Trophoblast cell (in vitro differentiated cells and primary cell): ENCODE data around the gene KIF18B.

Experiments used
- DNase-seq, 2 donors: peaks; one replicate each; pipeline ENCODE4 v3.0.0-alpha.2; 2016
- H2AFZ ChIP-seq: 2 replicates; pipeline ENCODE4 v1.6.1; 2013; ENCODE audit warnings: low read length, moderate library complexity, mild to moderate bottlenecking; ENCODE audit not compliant: insufficient read depth, poor library complexity
- H2AK5ac ChIP-seq: 2 replicates; pipeline ENCODE4 v1.6.1; 2013; ENCODE audit warnings: mild to moderate bottlenecking, low read length
- H2BK120ac ChIP-seq: 2 replicates; pipeline ENCODE4 v1.6.1; 2013; ENCODE audit warnings: low read length, mild to moderate bottlenecking, moderate library complexity; ENCODE audit not compliant: insufficient read depth, poor library complexity
- H2BK12ac ChIP-seq: 2 replicates; pipeline ENCODE4 v1.6.1; 2013; ENCODE audit warnings: mild to moderate bottlenecking, low read length, moderate library complexity
- H2BK5ac ChIP-seq: 2 replicates; pipeline ENCODE4 v1.6.1; 2013; ENCODE audit warnings: low read length, low read depth, moderate library complexity, mild to moderate bottlenecking; ENCODE audit not compliant: poor library complexity
- H3K14ac ChIP-seq: 2 replicates; pipeline ENCODE4 v1.6.1; 2013; ENCODE audit warnings: mild to moderate bottlenecking, low read length
- H3K18ac ChIP-seq: 2 replicates; pipeline ENCODE4 v1.6.1; 2013; ENCODE audit warnings: mild to moderate bottlenecking, low read length
- H3K23ac ChIP-seq: 2 replicates; pipeline ENCODE4 v1.6.1; 2013; ENCODE audit warnings: low read length
- H3K27ac ChIP-seq: 2 replicates; pipeline ENCODE4 v1.5.1; 2013; ENCODE audit warnings: low read depth, mild to moderate bottlenecking, inconsistent platforms, low read length, moderate library complexity
- H3K27me3 ChIP-seq: 2 replicates; pipeline ENCODE4 v1.6.1; 2013; ENCODE audit warnings: inconsistent platforms, mild to moderate bottlenecking, low read length, moderate library complexity; ENCODE audit not compliant: insufficient read depth
- H3K36me3 ChIP-seq, 2 experiments: 1 replicate in 1 of 2; 2 replicates in 1 of 2; pipeline ENCODE4 v1.6.1; 2013; ENCODE audit warnings: low read length in 2 of 2, mild to moderate bottlenecking in 2 of 2, moderate library complexity in 1 of 2; ENCODE audit not compliant: insufficient read depth in 2 of 2, control insufficient read depth in 1 of 2
- H3K4ac ChIP-seq: 2 replicates; pipeline ENCODE4 v1.6.1; 2013; ENCODE audit warnings: low read depth, mild to moderate bottlenecking, low read length, moderate library complexity
- H3K4me1 ChIP-seq, 2 experiments: 1 replicate in 1 of 2; 2 replicates in 1 of 2; pipeline ENCODE4 v1.6.1; 2013; ENCODE audit warnings: low read length in 2 of 2, mild to moderate bottlenecking in 2 of 2, moderate library complexity in 1 of 2; ENCODE audit not compliant: insufficient read depth in 2 of 2, control insufficient read depth in 1 of 2
- H3K4me2 ChIP-seq: 2 replicates; pipeline ENCODE4 v1.6.1; 2013; ENCODE audit warnings: inconsistent platforms, mild to moderate bottlenecking, low read length, moderate library complexity
- H3K4me3 ChIP-seq: 2 replicates; pipeline ENCODE4 v1.5.1; 2013; ENCODE audit warnings: mild to moderate bottlenecking, low read depth, low read length, inconsistent platforms
- H3K79me1 ChIP-seq: one replicate; pipeline ENCODE4 v1.6.1; 2013; ENCODE audit warnings: low read length
- H3K79me2 ChIP-seq: 2 replicates; pipeline ENCODE4 v1.6.1; 2013; ENCODE audit warnings: low read length, mild to moderate bottlenecking; ENCODE audit not compliant: control insufficient read depth, insufficient read depth, poor library complexity
- H3K9ac ChIP-seq: 2 replicates; pipeline ENCODE4 v1.6.1; 2013; ENCODE audit warnings: mild to moderate bottlenecking, low read length
- H3K9me3 ChIP-seq: 2 replicates; pipeline ENCODE4 v1.6.1; 2013; ENCODE audit warnings: low read depth, mild to moderate bottlenecking, control low read depth, inconsistent platforms, low read length; ENCODE audit not compliant: insufficient read depth
- H4K12ac ChIP-seq: 2 replicates; pipeline ENCODE4 v1.6.1; 2013; ENCODE audit warnings: low read depth, mild to moderate bottlenecking, low read length, moderate library complexity
- H4K8ac ChIP-seq: 2 replicates; pipeline ENCODE4 v1.6.1; 2013; ENCODE audit warnings: low read depth, mild to moderate bottlenecking, low read length, moderate library complexity
- H4K91ac ChIP-seq: one replicate; pipeline ENCODE4 v1.6.1; 2013; ENCODE audit warnings: low read depth, mild to moderate bottlenecking, low read length, moderate library complexity
- WGBS: extraction: QIAGEN DNeasy Blood & Tissue Kit; methylation state at CpG from one replicate; pipeline ENCODE4 v1.1.7; 2013; ENCODE audit warnings: missing lambda C conversion rate; ENCODE audit not compliant: insufficient read length, insufficient coverage; ENCODE audit errors: extremely low coverage; 5-methylcytosine and 5-hydroxymethylcytosine counted together

The KIF18B gene

DNA sequence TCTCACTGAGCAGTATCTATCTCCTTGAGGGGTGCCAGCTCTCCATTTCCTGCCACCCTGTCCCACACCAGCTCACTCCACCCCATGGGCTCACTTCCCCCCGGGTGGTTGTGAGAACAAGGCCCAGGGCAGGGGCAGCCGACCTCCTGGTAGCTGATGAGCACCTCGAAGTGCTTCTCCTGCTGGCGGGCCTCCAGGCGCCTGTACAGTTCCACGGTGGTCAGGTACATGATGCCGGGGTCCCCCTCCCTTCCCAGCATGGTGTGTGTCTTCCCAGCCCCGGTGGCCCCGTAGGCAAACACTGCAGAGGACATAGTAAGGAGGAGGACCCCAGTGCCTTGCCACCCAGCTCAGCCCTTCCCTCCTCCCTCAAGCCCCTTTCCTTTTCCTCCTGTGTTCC is 12.5 kb downstream of the KIF18B start:
- Histone ChIP-seq H3K27me3 (no peaks in the 10 kb centered on the region), H2BK5ac (no peak overlapping the region), H3K14ac (no peak overlapping the region), H3K79me2 (no peaks in the 10 kb centered on the region), H4K91ac (no peak overlapping the region), H3K27ac (no peak overlapping the region), H3K4me3 (no peak overlapping the region), H4K12ac (no peak overlapping the region), H3K4me1 (no peaks in the 10 kb centered on the region), H3K23ac (no peak overlapping the region), H2AK5ac (no peak overlapping the region), H3K18ac (no peak overlapping the region), H2AFZ (no peak overlapping the region), H3K4ac (no peak overlapping the region), H2BK12ac (no peak overlapping the region), H2BK120ac (no peak overlapping the region), H3K9me3 (no peaks in the 10 kb centered on the region), H3K4me2 (no peak overlapping the region), H3K79me1 (no peaks in the 10 kb centered on the region), H4K8ac (no peak overlapping the region), H3K36me3 (peaks cover 55 to 56% of the 10 kb centered on the region in 2 experiments), H3K9ac (no peak overlapping the region)
- no CpG with 5 or more reads among the region's 9 CpGs for WGBS
- no peak for DNase-seq

DNA sequence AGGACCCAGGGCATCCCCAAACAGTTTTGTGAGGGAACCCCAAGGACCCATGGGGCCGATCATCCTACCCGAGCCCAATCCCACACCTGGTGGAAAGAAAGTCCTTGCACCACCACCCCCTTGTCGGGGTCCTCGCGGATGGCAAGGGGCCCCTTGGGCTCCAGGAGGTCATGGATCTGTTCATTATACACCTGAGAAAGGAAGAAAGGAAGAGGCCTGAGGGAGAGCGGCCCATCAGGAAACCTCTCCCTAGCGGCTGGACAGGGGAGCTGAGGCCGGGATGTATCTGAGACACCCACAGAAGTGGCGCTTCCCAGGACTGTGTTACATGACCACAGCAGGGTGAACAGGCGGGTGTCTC is 12.8 kb downstream of the KIF18B start:
- Histone ChIP-seq H3K4me2 (no peak overlapping the region), H2BK5ac (no peak overlapping the region), H2BK120ac (no peak overlapping the region), H3K4me1 (no peaks in the 10 kb centered on the region), H4K8ac (no peak overlapping the region), H3K9ac (no peak overlapping the region), H3K79me2 (no peaks in the 10 kb centered on the region), H3K18ac (no peak overlapping the region), H3K27ac (no peak overlapping the region), H3K14ac (no peak overlapping the region), H2BK12ac (no peak overlapping the region), H4K91ac (no peak overlapping the region), H3K4ac (no peak overlapping the region), H3K4me3 (no peak overlapping the region), H2AFZ (no peak overlapping the region), H2AK5ac (no peak overlapping the region), H4K12ac (no peak overlapping the region), H3K79me1 (no peaks in the 10 kb centered on the region), H3K27me3 (no peaks in the 10 kb centered on the region), H3K36me3 (peaks cover 56 to 57% of the 10 kb centered on the region in 2 experiments), H3K9me3 (no peaks in the 10 kb centered on the region), H3K23ac (no peak overlapping the region)
- WGBS, result no CpG with 5 or more reads among the region's 10 CpGs
- DNase-seq, result no peak

DNA sequence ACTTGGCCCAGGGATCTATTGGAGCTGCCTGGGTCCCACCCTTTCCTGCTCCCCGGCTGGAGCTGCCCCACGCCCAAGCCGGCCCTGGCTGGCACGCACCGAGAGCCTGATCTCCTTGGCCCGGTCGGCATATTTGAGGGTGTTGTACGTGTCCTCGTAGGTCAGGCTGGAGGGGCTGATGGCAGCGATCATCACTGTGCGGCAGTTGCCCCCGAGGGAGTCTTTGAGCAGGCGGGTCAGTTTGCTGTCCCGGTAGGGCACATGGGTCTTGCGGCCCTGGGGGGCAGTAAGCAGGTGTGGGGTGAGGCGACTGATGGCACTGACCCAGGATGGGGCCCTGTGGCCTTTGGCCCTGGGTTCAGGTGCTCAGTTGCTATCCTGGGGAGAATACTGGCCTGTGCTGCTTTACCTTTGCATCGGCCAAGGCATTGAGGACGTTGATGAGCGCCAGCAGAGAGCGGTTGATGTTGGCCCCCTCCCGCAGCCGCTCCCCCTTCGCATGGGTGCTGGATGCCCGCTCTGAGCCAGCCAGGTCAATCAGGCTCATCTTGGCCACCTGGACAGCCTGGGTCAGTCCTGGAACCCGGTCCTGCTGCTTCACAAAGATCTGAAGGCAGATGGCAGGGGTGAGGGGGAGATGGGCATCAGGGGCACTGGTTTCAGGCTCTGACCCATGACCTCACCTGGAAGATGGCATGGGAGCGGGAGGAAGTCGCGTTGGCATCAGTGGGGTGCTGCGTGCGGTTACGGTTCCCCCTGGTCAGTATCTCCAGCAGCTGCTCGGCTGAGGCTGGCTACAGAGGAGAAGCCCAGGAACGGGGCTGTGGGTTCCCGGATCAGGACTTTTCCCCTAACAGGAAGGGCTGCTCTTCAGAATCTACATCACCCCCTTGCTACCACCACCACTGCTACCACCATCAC is 13.5 kb downstream of the KIF18B start:
- no peak overlapping the region for H3K23ac ChIP-seq
- H4K12ac ChIP-seq, result no peak overlapping the region
- no peaks in the 10 kb centered on the region for H3K4me1 ChIP-seq
- no peak overlapping the region for H2BK12ac ChIP-seq
- no peak overlapping the region for H4K91ac ChIP-seq
- H3K79me2 ChIP-seq, result no peaks in the 10 kb centered on the region
- no peaks in the 10 kb centered on the region for H3K79me1 ChIP-seq
- H3K9me3 ChIP-seq, result no peaks in the 10 kb centered on the region
- no peak overlapping the region for H3K14ac ChIP-seq
- no peak overlapping the region for H4K8ac ChIP-seq
- H3K18ac ChIP-seq, result no peak overlapping the region
- H3K36me3 ChIP-seq, result peaks cover 57 to 59% of the 10 kb centered on the region in 2 experiments
- no peak overlapping the region for H3K4me3 ChIP-seq
- H3K9ac ChIP-seq, result no peak overlapping the region
- H2BK5ac ChIP-seq, result no peak overlapping the region
- no peak overlapping the region for H2BK120ac ChIP-seq
- WGBS, result no CpG with 5 or more reads among the region's 34 CpGs
- H3K27ac ChIP-seq, result no peak overlapping the region
- H2AK5ac ChIP-seq, result no peak overlapping the region
- no peak for DNase-seq
- H3K27me3 ChIP-seq, result no peaks in the 10 kb centered on the region
- H3K4ac ChIP-seq, result no peak overlapping the region
- no peak overlapping the region for H3K4me2 ChIP-seq
- H2AFZ ChIP-seq, result no peak overlapping the region

DNA sequence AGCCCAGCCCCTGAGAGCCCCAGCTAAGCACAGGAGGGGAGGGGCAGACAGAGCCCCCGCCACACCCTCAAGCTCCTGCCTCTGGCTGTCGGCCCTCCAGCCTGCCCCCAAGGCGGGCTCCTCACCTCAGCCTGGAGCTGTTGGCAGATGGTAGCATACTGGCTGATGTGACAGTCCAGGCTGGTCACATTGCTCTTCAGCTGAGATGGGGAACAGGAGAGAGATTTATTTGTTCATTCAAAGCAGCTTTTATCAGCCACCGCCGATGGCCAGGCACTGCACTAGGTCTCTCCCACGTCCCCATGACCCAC is 14.8 kb downstream of the KIF18B start:
- no peak overlapping the region for H3K4me3 ChIP-seq
- no peak overlapping the region for H2BK12ac ChIP-seq
- H4K8ac ChIP-seq, result no peak overlapping the region
- no peak overlapping the region for H3K27ac ChIP-seq
- H2AK5ac ChIP-seq, result no peak overlapping the region
- H3K14ac ChIP-seq, result no peak overlapping the region
- no peak overlapping the region for H2BK120ac ChIP-seq
- H3K4me1 ChIP-seq, result no peaks in the 10 kb centered on the region
- no peaks in the 10 kb centered on the region for H3K79me2 ChIP-seq
- H2AFZ ChIP-seq, result no peak overlapping the region
- WGBS, result no CpG with 5 or more reads among the region's 6 CpGs
- H3K9me3 ChIP-seq, result no peaks in the 10 kb centered on the region
- no peaks in the 10 kb centered on the region for H3K27me3 ChIP-seq
- H3K4me2 ChIP-seq, result no peak overlapping the region
- no peak overlapping the region for H3K18ac ChIP-seq
- H4K91ac ChIP-seq, result no peak overlapping the region
- no peak overlapping the region for H2BK5ac ChIP-seq
- no peaks in the 10 kb centered on the region for H3K79me1 ChIP-seq
- H3K36me3 ChIP-seq, result peaks cover 68 to 73% of the 10 kb centered on the region in 2 experiments
- H3K4ac ChIP-seq, result no peak overlapping the region
- H3K23ac ChIP-seq, result no peak overlapping the region
- H3K9ac ChIP-seq, result no peak overlapping the region
- DNase-seq, result no peak
- no peak overlapping the region for H4K12ac ChIP-seq
